ENCODE results near the gene RTKN2.

DNA sequence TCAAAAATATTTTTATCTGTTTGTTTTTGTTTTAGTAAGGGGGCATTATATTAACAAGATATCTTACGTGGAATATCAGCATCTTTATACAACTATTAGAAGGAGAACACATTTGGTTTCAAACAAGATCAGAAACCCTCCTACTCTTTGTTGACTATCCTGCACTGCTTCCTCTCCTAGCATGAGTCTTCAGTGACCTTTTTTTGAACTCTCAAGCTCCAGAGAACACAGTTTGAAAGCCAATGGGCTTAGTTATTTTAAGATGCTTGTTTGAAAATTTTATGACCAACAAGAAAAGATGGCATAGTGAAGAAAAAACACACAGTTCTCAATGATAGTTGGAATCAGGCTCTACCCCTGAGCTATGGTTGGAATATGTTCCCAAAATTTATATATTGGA, 37.2 kb upstream of the RTKN2 start:
- TF ChIP-seq, protein P1, sequence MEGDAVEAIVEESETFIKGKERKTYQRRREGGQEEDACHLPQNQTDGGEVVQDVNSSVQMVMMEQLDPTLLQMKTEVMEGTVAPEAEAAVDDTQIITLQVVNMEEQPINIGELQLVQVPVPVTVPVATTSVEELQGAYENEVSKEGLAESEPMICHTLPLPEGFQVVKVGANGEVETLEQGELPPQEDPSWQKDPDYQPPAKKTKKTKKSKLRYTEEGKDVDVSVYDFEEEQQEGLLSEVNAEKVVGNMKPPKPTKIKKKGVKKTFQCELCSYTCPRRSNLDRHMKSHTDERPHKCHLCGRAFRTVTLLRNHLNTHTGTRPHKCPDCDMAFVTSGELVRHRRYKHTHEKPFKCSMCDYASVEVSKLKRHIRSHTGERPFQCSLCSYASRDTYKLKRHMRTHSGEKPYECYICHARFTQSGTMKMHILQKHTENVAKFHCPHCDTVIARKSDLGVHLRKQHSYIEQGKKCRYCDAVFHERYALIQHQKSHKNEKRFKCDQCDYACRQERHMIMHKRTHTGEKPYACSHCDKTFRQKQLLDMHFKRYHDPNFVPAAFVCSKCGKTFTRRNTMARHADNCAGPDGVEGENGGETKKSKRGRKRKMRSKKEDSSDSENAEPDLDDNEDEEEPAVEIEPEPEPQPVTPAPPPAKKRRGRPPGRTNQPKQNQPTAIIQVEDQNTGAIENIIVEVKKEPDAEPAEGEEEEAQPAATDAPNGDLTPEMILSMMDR (IDR thresholded peaks at IDR 0.05) = no peak
- no peak for TF ChIP-seq POLR2A (IDR thresholded peaks at IDR 0.05)
